Ramos (cell line): ENCODE results near the gene DLG2.
"Not testable (repeated sequence)": the region's sequence is repeated elsewhere in the genome, so short reads cannot be mapped to it uniquely, and the experiment has no call there.

Source experiments
- in situ Hi-C: fragments of 300-500 bp; cut with MboI; formaldehyde crosslinking; loops from one replicate; pipeline ENCODE4 v1.14.3; 2022; ENCODE audit warnings: low sequenced_read_pairs; ENCODE audit not compliant: unreplicated experiment

The DLG2 gene

GRCh38 chr11:84882056-84882455, 745.1 kb downstream of the DLG2 start:
- in situ Hi-C loops, result no loop called here

GRCh38 chr11:84871116-84871515, 756.0 kb downstream of the DLG2 start:
- in situ Hi-C loops, result no loop called here

- in situ Hi-C loops, result no loop called here
These were observed 756.7 kb downstream of the DLG2 start for GRCh38 chr11:84870486-84870885.

GRCh38 chr11:84866922-84867321, 760.2 kb downstream of the DLG2 start:
- in situ Hi-C loops, result no loop called here

GRCh38 chr11:84865791-84866535, 761.2 kb downstream of the DLG2 start:
- in situ Hi-C loops, result no loop called here

- in situ Hi-C loops, result no loop called here
These were observed 761.9 kb downstream of the DLG2 start for GRCh38 chr11:84865257-84865656.

GRCh38 chr11:84857746-84858145, 769.4 kb downstream of the DLG2 start:
- in situ Hi-C loops, result no loop called here

GRCh38 chr11:84855508-84856245, 771.5 kb downstream of the DLG2 start:
- in situ Hi-C loops, result no loop called here

GRCh38 chr11:84854498-84854880, 772.7 kb downstream of the DLG2 start:
- in situ Hi-C loops, result no loop called here

GRCh38 chr11:84853841-84854497, 773.2 kb downstream of the DLG2 start:
- in situ Hi-C loops, result no loop called here

GRCh38 chr11:84847842-84848241, 779.3 kb downstream of the DLG2 start:
- in situ Hi-C loops, result no loop called here

GRCh38 chr11:84840201-84840600, 786.9 kb downstream of the DLG2 start:
- in situ Hi-C loops, result not testable (repeated sequence)

- in situ Hi-C loops, result no loop called here
These were observed 789.6 kb downstream of the DLG2 start for GRCh38 chr11:84837402-84838069.

GRCh38 chr11:84836371-84836770, 790.8 kb downstream of the DLG2 start:
- in situ Hi-C loops, result no loop called here

GRCh38 chr11:84833488-84834088, 793.6 kb downstream of the DLG2 start:
- in situ Hi-C loops, result no loop called here

GRCh38 chr11:84830372-84830771, 796.8 kb downstream of the DLG2 start:
- in situ Hi-C loops, result no loop called here

- in situ Hi-C loops, result no loop called here
These were observed 798.0 kb downstream of the DLG2 start for GRCh38 chr11:84829162-84829561.

GRCh38 chr11:84828616-84829015, 798.5 kb downstream of the DLG2 start:
- in situ Hi-C loops, result no loop called here

- in situ Hi-C loops, result no loop called here
These were observed 802.0 kb downstream of the DLG2 start for GRCh38 chr11:84825106-84825660.

- in situ Hi-C loops, result no loop called here
These were observed 802.5 kb downstream of the DLG2 start for GRCh38 chr11:84824624-84825023.
